Transverse colon (tissue), 4 donors: ENCODE data around the gene UQCC3.

Experiments used
- POLR2A ChIP-seq: fragments of 450-650 bp; IDR thresholded peaks from one replicate; pipeline ENCODE4 v1.6.1; 2016; ENCODE audit warnings: antibody characterized with exemption, mild to moderate bottlenecking, moderate library complexity
- POLR2AphosphoS5 ChIP-seq, 3 donors: sonication (generic); formaldehyde crosslinking; IDR thresholded peaks; one replicate each; pipeline ENCODE4 v1.6.1; 2016; ENCODE audit warnings: antibody characterized with exemption in 3 of 3
- TF ChIP-seq, protein P1 (sequence below), 5 experiments: fragments of 200-600 bp in 3 of 5; fragments of 450-650 bp in 2 of 5; sonication (generic) in 3 of 5; IDR thresholded peaks; 1 replicate in 2 of 5; 2 replicates in 3 of 5; pipeline ENCODE4 v1.5.1; 2016 to 2017; ENCODE audit warnings: antibody characterized with exemption in 5 of 5, inconsistent platforms in 3 of 5, mild to moderate bottlenecking in 2 of 5, moderate library complexity in 1 of 5

DNA sequence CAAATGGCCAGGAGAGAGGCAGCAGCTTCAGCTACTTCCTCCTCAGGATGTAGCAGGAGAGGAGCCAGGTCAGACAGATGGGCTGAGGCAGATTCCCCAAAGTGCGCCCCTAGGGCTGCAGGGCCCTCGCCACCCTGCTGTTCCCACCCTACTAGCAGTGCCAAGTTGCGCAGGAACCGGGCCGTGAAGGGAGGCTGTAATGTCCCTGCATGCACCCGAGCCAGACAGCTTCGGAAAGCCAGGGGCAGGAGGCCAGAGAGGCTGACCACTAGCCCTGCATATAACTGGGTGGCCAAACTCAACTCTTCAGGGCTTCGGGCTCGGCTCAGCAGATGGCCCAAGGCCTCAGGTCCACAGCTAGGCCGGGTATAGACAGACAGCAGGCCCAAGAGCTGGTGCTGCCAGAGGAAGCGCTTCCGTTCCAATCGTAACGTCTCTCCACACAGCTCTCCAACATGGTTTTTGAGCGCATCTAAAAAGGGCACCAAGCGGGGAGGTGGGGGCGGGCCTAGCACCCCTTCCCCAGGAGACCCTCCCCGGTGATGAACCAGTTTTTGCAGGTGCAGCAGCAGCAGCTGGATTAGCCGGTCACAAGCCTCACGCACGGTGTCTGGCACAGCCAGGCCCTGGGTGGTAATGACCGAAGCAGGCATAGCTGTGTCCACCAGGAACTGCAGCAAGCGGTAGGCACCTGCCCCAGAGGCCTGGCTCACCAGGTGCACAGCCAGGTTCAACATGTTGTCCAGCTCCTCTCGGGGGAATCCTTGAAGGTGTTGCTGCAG, 23.1 kb upstream of the UQCC3 start:
- TF ChIP-seq POLR2AphosphoS5 (IDR thresholded peaks at IDR 0.05) (no peak), POLR2A (no peak)
- TF ChIP-seq, protein P1, sequence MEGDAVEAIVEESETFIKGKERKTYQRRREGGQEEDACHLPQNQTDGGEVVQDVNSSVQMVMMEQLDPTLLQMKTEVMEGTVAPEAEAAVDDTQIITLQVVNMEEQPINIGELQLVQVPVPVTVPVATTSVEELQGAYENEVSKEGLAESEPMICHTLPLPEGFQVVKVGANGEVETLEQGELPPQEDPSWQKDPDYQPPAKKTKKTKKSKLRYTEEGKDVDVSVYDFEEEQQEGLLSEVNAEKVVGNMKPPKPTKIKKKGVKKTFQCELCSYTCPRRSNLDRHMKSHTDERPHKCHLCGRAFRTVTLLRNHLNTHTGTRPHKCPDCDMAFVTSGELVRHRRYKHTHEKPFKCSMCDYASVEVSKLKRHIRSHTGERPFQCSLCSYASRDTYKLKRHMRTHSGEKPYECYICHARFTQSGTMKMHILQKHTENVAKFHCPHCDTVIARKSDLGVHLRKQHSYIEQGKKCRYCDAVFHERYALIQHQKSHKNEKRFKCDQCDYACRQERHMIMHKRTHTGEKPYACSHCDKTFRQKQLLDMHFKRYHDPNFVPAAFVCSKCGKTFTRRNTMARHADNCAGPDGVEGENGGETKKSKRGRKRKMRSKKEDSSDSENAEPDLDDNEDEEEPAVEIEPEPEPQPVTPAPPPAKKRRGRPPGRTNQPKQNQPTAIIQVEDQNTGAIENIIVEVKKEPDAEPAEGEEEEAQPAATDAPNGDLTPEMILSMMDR (IDR thresholded peaks at IDR 0.05): no peak
